Natural killer cell (primary cell): ENCODE measurements around the gene XXYLT1. TPM values are rescaled to one million over a fixed set of nuclear protein-coding genes. Genes with fewer than 3 reads are reported as not detected.
A peak's percentile ranks its signal among the peaks of the same experiment; 100 is the strongest.

Experiments
- ATAC-seq, 3 donors: fragments of 150-1000 bp in 2 of 3; fragments of 200-7000 bp in 1 of 3; cut with Tn5 transposase; 1 replicate in 1 of 3; 2 replicates in 2 of 3; pipeline ENCODE4 v1.10.0; 2021; ENCODE audit warnings: mild to moderate bottlenecking in 2 of 3, moderate library complexity in 2 of 3
- DNase-seq, 2 donors: peaks; one replicate each; pipeline versions ENCODE4 v3.0.0 to v3.0.0-alpha.2; 2013 to 2021; ENCODE audit warnings: mixed read lengths in 1 of 2
- H3K27ac ChIP-seq: one replicate; pipeline ENCODE4 v1.5.1; 2013; ENCODE audit warnings: mild to moderate bottlenecking, low read length
- H3K27me3 ChIP-seq: one replicate; pipeline ENCODE4 v1.6.1; 2013; ENCODE audit warnings: low read length; ENCODE audit not compliant: control insufficient read depth, insufficient read depth
- H3K36me3 ChIP-seq: one replicate; pipeline ENCODE4 v1.6.1; 2013; ENCODE audit warnings: low read length; ENCODE audit not compliant: control insufficient read depth, insufficient read depth
- H3K4me1 ChIP-seq: one replicate; pipeline ENCODE4 v1.6.1; 2013; ENCODE audit warnings: low read length; ENCODE audit not compliant: control insufficient read depth, insufficient read depth
- H3K4me3 ChIP-seq: one replicate; pipeline ENCODE4 v1.5.1; 2013; ENCODE audit warnings: low read length
- H3K9me3 ChIP-seq: one replicate; pipeline ENCODE4 v1.6.1; 2013; ENCODE audit warnings: low read length; ENCODE audit not compliant: control insufficient read depth, insufficient read depth
- H3K27ac Mint-ChIP-seq, 2 donors: one replicate each; pipeline ENCODE4 v1.8.0; 2022; ENCODE audit warnings: mild to moderate bottlenecking in 2 of 2, mixed read lengths in 2 of 2, moderate library complexity in 1 of 2
- H3K27me3 Mint-ChIP-seq, 2 donors: one replicate each; pipeline ENCODE4 v1.8.0; 2022; ENCODE audit warnings: low read depth in 2 of 2, mixed read lengths in 2 of 2
- H3K36me3 Mint-ChIP-seq: one replicate; pipeline ENCODE4 v1.8.0; 2022; ENCODE audit warnings: mixed read lengths
- H3K4me1 Mint-ChIP-seq, 2 donors: one replicate each; pipeline ENCODE4 v1.8.0; 2022; ENCODE audit warnings: mixed read lengths in 2 of 2
- H3K4me3 Mint-ChIP-seq: one replicate; pipeline ENCODE4 v1.8.0; 2022; ENCODE audit warnings: mild to moderate bottlenecking, moderate library complexity, mixed read lengths
- H3K9me3 Mint-ChIP-seq, 2 donors: one replicate each; pipeline ENCODE4 v1.8.0; 2022; ENCODE audit warnings: mixed read lengths in 2 of 2
- CTCF ChIP-seq: fragments of 200-600 bp; IDR thresholded peaks from one replicate; pipeline ENCODE4 v1.8.0; 2022; ENCODE audit warnings: antibody characterized with exemption
- WGBS: methylation state at CpG from one replicate; pipeline ENCODE4 v1.1.7; 2013; ENCODE audit warnings: missing lambda C conversion rate; ENCODE audit not compliant: insufficient coverage; 5-methylcytosine and 5-hydroxymethylcytosine counted together
- intact Hi-C: fragments of 100-400 bp; cut with micrococcal nuclease; formaldehyde crosslinking; loops from one replicate; pipeline ENCODE4 v1.14.2; 2022
- total RNA-seq, 4 donors: library from RNA; stranded (reverse); fragments of 120-200 nt in 1 of 4; gene quantifications; one replicate each; pipeline versions ENCODE4 v1.2.3 to v1.2.4, GENCODE V29; 2013 to 2022

Gene XXYLT1
- total RNA-seq, 3 donors from 2014 or later (not counting 1 experiment from before 2014, with no cell fraction given): 8.7 to 13.6 (median 10.2) TPM

GRCh38 chr3:195077611-195078540 is 193.1 kb downstream of the XXYLT1 start:
- DNase-seq (no peak), ATAC-seq (no peak)
- Mint-ChIP-seq H3K36me3 (no peaks in the 10 kb centered on the region), H3K9me3 (no peaks in the 10 kb centered on the region), H3K4me3 (no peak overlapping the region), H3K27ac (no peak overlapping the region), H3K4me1 (peaks cover 13% of the 10 kb centered on the region in 2 donors), H3K27me3 (no peaks in the 10 kb centered on the region)
- 88% methylated on average over 29 of the region's 29 CpGs for WGBS
- Histone ChIP-seq H3K4me3 (no peak overlapping the region), H3K36me3 (no peaks in the 10 kb centered on the region), H3K27me3 (no peaks in the 10 kb centered on the region), H3K9me3 (no peaks in the 10 kb centered on the region), H3K27ac (no peak overlapping the region), H3K4me1 (peaks cover 12% of the 10 kb centered on the region)
- no peak for TF ChIP-seq CTCF
- intact Hi-C loops: no loop called here

- ATAC-seq (no peak), DNase-seq (no peak)
- no peaks in the 10 kb centered on the region for H3K36me3 Mint-ChIP-seq
- 93% methylated on average over 9 of the region's 11 CpGs for WGBS
- Histone ChIP-seq H3K4me1 (peaks cover 12% of the 10 kb centered on the region), H3K27ac (no peak overlapping the region), H3K4me3 (no peak overlapping the region), H3K9me3 (no peaks in the 10 kb centered on the region), H3K27me3 (no peaks in the 10 kb centered on the region), H3K36me3 (no peaks in the 10 kb centered on the region)
- H3K4me1 Mint-ChIP-seq: peaks cover 13% of the 10 kb centered on the region in 2 donors
- intact Hi-C loops: no loop called here
- no peak for TF ChIP-seq CTCF
- H3K4me3 Mint-ChIP-seq: no peak overlapping the region
- H3K9me3 Mint-ChIP-seq: no peaks in the 10 kb centered on the region
- no peak overlapping the region for H3K27ac Mint-ChIP-seq
- no peaks in the 10 kb centered on the region for H3K27me3 Mint-ChIP-seq
Measured at GRCh38 chr3:195076981-195077610, 193.9 kb downstream of the XXYLT1 start.

- no peaks in the 10 kb centered on the region for H3K9me3 Mint-ChIP-seq
- peak in 1 of 3 donors; percentile 53 for ATAC-seq
Measured at GRCh38 chr3:195075941-195076875, 194.8 kb downstream of the XXYLT1 start.

More at GRCh38 chr3:195075941-195076875, 194.8 kb downstream of the XXYLT1 start:
- intact Hi-C loops: no loop called here
- Histone ChIP-seq H3K4me1 (peaks cover 12% of the 10 kb centered on the region), H3K36me3 (no peaks in the 10 kb centered on the region), H3K9me3 (no peaks in the 10 kb centered on the region), H3K27ac (no peak overlapping the region), H3K27me3 (no peaks in the 10 kb centered on the region), H3K4me3 (no peak overlapping the region)
- H3K27me3 Mint-ChIP-seq: no peaks in the 10 kb centered on the region
- H3K4me1 Mint-ChIP-seq: peaks cover 13% of the 10 kb centered on the region in 2 donors
- no peak for DNase-seq
- TF ChIP-seq CTCF: no peak
- no peak overlapping the region for H3K27ac Mint-ChIP-seq
- H3K36me3 Mint-ChIP-seq: no peaks in the 10 kb centered on the region
- 65% methylated on average over 34 of the region's 35 CpGs for whole genome bisulfite sequencing
- H3K4me3 Mint-ChIP-seq: no peak overlapping the region
